ENCODE data around the gene MAEA.

MAEA gene

DNA sequence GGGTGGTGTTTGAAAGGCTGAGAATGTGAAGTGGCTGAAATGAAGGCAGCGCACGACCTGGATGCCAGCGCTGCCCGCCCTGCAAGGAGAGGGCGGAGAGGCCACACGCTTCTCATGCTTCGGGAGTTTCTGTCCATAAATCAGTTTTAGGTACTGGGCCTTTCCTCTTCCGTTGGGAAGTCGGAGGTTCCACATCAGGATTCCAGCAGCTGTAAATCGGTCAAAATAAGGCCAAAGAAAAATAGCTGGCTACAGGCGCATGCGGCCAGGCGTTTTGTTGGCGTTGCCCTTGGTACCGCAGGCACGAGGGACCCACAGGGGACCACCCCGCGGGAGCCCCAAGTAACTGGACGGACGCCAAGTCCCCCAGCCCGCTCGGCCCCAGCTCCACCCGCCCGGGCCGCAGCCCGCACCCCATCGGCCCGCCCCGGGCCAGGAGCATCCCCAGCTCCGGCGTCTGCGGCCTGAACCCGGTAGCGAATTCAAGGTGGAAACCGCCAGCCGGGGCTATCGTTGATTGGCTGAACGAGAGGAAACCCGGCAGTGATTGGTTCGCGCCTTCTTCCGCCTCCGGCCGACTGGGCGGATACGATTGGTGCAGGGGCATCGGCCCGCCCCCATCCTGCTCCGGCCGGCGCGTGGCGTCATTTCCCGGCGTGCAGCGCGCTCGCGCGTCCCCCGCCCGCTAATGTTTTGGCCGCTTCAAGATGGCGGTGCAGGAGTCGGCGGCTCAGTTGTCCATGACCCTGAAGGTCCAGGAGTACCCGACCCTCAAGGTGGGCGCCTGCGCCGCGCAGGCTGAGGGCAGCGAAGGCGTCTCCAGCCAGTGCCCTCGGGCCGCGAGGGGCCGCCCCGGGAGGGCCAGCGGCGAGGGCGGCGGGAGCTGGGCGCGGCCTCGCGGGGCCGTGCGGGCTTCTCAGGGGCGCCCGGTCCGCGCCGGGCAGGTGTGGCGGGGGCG lies at the start of gene MAEA:
MAEA (plus strand) TSS at position 685 of the 958 bp plus-strand sequence; CDS start at position 708, 23 bp downstream.
- DNase-seq = peak; percentile 97

DNA sequence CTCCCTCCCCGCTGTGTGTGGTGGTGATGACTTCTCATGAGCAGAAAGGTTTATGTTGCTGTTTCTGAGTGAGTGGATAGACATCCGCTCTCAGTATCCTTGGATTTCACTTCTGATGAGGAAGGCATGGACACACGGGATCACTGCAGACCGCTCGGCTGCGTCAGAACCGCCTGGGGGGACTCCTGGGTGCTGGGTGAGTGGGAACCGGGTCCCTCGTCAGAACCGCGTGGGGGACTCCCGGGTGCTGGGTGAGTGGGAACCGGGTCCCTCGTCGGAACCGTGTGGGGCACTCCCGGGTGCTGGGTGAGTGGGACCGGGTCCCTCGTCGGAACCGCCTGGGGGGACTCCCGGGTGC lies 49.8 kb upstream of the MAEA start:
- DNase-seq = no peak

DNA sequence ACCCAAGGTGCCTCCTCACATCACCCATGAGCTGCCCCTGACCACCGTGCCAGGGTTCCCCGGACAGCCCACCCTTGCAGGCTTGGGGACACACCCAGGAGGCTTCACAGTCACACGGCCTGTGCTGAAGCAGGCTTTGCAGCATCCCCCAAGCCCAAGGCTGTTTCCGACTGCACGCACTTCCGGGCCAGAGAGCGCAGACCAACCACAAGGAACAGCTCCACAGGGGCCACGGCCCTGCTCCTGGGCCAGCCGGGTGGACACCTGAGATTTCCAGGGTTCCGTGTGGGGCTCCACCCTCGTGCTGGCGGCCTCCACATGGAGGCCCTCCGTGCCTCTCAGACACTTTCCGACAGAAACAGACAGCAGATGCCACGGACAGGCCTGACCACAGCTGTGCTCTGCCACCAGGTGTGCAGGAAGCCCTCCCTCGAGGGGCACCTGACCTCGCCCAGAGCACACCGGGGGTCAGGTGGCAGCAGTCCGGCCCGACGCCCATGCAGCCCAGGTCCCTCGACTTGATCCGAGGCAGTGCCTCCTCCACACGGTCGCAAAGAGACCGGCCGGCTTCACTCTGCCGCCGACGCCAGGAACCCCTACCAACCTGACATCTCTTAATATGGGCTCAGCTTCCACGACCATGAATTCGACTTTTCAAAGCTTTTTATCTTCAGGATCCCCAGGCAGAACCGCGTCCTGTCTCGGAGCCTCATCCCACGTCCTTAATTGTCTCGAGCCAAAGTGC lies 48.8 kb upstream of the MAEA start:
- DNase-seq = peak; percentile 24

DNA sequence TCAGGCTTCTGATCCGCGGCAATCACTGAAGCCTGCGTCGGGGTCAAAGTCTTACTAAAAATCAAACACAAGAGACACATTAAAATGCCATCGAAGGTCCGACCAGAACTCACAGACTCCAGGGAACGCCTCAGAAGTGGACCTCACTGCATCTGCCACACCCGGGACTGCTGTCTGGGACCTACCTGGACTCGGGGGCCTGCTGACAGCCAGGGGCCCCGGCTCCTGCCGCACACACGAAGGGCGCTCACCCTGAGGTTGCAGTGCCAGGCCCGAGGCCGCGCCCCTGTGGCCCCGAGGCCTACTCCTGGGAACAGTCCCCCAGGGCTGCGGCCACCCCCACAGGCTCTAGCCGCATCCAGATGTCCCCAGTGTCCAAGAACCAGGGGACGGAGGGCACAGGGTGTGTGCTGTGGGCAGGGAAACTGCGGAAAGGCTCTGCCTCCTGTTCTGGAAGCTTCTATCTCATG lies 48.2 kb upstream of the MAEA start:
- DNase-seq = peak; percentile 27

DNA sequence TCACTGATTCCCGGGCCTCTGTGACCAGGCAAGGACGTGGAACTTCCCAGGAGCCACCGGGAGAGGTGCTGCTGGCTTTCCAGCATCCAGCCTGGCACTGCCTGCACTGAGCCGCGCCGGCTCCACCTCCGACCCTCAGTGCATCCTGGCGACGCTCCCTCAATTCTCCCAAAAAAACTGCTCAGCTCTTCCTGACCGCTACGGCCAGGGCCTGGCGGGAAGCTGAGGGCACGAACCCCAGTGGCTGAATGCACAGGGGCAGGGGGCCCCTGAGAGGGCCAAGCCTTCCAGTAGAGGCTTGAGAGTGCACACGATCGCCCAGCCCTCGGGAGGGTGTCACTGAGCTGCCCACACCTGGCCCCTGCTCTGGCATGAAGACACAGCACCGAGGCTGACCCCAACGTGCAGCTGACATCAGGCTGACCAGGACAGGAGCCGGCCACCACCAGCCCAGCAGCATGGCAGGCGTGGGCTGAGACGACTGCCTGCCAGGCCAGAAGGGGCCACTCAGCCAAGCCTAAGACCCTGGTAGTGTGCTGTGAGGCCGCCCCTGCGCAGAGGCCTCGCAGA lies 47.7 kb upstream of the MAEA start:
- peak; percentile 23 for DNase-seq

DNA sequence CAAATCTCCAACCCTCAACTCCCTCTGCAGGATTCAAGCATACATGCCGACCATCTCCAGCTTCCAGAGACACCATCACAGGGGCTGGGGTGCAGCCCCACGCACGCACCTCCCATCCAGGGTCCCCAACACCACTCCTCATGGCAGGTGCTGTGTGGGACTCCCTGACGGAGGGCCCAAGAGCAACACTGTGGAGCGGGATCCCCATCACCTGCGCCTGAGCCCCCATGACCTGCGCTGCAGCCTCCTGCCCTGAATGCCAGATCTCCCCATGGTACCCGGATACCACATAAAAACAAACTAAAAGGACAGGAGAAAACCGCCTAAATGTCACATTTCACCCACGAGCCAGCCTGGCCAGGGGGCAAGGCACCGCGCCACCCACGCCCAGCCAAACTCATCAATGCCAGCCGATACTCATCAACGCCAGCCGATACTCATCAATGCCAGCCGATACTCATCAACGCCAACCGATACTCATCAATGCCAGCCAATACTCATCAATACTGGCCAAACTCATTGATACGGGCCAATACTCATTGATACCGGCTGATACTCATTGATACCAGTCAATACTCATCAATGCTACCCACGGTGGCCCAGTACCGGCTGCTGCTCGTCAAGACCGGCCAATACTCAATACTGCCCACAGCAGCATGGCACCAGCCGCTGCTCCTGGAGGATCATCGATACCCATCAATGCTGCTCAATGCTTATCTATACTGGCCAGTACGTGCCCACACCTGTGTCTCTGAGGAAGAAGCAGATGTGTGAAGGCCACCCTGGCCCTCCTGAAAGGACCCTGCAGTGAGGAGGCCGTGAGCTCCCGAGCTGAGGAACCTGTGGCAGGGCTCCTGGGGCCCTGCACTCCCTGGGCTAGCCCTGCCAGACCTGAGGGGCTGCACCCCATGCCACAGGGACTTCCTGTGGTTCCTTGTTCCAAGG lies 46.9 kb upstream of the MAEA start:
- peak; percentile 23 for DNase-seq

DNA sequence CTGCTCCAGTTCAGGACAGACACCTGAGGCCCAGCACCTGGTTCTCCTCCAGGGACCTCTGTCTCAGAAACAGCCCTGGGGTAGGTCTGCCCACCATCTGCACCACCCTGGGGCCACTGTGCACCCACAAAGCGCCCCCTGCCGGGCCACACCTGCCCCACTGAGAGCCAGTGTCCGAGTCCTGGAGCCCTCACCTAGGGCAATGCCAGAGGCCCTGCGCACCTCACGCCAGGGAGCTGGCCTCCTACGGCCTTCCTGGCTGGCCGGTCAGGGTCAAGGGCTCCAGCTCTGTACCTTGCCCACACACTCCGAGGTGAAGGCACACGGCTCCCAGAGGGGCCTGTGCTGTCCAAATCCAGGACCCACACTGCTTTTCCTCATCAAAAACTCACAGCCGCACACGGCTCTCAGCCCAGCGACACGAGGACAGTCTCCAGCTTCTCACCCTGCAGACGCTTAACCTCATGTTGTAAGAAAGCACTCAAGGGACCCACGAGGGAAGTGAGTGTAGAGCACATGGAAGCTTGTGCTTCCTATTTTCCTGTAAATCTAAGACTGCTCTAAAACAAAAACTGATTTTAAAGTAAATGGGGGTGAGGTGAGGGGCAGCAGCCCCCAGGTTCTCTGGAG lies 46.1 kb upstream of the MAEA start:
- DNase-seq = peak; percentile 49

DNA sequence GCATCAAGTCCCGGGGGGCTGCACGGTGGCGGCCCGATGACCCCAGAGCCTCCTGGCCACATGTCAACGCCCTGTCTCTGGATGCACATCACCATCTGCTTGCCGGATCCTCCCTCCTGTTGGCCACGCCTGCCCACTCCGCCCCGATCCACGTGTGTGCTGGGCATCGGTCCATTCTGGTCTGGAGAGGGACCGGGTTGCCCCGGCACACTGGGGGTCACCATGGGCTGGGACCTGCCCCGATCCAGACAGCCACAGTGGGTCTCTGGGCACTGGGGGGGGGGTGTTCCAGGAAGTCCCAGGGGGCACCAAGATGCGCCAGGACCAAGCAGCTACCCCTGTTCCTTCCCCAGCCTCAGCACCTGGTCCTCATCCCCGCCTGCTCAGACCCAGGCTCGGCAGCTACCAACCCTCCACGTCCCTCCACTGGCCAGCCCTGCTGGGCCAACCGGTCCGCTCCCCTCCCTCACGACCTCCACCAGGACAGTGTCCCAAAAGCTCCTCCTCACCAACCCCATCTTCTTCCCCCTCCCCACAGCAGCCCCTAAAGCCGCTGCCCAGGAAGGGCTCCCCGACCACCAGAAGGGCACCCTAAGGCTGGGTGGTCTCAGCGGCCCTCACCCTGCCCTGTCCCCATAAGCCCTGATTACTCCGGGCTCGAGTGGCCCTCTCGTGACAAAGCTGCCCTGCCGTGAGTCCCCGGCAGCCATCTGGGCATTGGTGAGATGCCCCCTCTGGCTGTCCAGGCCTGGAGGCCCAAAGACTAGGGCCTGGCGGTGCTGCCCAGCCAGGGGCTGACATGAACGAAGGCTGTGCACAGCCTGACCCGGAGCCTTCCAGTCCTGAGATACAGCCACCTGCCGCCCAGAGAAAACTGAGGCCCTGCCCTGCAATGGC lies 45.4 kb upstream of the MAEA start:
- DNase-seq = peak; percentile 38

DNA sequence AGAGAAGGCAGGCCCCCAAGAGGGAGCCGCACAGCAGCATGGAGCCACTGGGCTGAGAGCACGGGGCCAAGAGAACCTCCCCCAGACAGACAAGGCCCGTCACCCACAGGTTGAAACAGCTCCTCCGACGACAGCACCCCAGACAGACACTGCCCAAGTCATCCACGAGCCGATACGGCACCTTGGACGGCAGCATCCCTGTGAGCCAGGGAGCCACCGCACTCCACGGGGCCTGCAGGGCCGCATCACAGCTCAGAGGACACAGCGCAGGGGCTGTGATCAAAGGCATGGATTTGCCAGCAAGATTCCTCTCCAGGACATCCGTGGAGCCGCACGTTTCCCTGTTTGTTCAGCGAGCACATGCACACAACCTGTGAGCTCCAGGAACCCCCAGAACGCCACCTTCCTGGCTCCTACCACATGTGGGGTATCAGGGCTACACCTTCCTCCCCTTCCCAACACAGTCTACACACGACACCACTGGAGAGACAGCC lies 44.7 kb upstream of the MAEA start:
- DNase-seq = peak; percentile 29

DNA sequence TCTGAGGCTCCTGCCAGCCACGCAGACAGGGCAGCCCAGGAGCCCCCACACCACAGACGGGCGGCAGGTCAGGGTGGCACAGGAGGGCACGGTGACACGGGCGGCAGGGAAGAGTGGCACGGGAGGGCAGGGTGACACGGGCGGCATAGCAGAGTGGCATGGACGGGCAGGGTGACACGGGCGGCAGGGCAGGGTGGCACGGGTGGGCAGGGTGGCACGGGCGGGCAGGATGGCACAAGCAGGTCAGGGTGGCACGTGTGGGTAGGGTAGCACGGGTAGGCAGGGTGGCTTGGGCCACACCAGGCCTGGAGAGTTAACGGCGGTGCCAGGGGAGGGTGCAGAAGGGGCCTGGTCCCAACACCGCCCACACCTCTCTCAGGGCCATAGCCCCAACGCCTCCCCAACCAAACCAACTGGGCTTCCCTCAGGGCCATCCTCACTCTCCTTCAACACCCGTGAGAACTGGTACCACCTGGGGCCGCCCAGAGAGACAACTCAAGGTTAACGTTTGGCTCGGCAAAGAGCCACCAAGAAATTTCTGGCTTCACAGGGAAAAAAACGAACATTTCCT lies 44.1 kb upstream of the MAEA start:
- peak; percentile 24 for DNase-seq

DNA sequence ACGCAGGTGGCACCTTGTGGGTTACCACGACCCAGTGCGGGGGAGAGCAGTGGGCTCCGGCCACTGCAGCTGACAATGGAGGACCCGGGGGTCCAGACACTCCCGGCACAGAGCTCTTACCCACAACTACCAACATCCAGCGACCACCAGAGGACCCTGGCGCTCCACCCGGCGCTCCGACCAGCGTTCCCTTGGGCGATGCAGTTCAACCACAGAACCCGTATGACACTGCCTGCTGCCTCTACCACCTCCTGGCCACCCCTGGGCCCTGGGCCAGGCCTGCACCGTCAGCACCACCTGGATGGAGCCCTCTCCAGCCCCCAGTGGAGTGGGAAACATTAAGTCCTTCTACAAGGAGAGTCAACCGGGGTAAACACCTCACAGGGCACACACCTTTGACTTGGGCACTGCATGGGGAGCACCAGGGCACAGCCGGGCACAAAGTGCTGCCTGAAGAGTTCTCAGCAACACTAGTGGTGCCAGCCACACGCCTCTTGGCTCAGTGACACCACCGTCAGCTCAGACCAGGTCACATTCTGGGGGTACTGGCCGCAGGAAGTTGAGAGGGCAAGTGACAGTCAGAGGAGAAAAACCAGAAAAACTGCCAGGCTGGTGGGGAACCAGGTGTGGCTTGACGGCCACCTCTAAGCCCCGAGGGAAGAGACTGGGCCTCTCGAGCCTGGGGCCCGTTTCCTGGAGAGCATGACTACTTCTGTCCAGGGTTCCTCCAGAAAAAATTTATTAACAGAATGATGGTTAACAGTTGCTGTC lies 43.4 kb upstream of the MAEA start:
- peak; percentile 37 for DNase-seq

DNA sequence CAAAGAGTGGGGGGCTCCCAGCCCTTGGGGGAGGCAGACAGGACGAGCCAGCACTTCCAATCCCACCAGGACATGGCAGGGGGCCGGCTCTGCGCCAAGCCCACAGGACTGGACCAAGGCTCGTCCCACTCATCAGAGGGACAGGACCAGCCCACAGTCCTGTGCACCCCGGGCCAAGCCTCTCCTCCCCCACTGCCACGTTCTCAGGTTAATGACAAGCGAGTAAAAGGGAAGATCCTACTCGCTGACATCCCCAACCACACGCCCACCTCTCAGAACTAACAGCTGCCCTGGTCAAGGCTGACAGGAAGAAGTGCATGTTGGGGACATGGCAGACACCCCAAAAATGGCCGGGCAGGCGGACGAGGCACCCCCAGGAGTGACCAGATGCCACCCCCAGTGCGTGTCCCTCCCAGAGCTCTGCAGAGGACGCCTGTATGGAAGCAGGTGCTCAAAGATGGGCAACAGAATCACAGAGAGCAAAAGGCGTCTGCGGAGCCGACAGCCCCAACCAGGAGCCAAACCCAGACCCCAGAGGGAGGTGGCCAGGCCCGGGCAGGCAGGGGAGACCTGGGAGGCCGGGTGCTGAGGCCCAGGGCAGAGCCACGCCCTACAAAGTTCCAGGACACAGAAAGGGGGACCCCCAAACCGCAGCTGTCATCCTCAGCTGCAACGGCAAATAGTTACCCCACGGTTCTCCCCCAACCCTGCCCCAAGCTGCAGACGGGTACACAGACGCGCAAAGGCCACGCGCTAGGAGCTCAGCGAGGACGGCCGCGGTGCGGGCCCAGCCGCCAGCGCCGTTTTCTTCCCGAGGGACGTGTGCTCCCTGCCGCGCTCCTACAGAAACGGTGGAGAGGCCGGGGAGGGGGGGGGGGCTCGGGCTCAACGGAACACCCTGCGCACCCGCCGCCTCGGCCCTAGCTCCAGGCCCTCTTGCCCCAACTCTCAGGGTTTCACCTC lies 42.5 kb upstream of the MAEA start:
- peak; percentile 43 for DNase-seq

DNA sequence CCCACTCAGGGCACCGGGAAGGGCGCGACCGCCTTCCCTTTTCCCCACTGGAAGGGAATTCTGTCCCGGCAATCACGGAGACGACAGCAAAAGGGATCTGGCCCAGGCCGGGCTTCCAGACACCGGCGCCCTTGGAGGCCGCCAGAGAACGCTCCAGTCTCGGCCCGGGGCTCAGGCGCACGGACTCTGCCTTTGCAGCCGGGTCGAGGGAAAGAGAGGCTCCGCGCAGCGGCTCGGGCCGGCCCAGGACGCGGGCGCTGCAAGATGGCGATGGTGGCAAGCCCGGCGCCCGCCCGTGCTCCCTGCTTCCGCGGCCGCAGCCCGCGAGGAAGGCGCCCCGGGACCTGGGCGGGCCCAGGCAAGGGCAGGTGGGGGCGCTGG lies 41.8 kb upstream of the MAEA start:
- DNase-seq = no peak

DNA sequence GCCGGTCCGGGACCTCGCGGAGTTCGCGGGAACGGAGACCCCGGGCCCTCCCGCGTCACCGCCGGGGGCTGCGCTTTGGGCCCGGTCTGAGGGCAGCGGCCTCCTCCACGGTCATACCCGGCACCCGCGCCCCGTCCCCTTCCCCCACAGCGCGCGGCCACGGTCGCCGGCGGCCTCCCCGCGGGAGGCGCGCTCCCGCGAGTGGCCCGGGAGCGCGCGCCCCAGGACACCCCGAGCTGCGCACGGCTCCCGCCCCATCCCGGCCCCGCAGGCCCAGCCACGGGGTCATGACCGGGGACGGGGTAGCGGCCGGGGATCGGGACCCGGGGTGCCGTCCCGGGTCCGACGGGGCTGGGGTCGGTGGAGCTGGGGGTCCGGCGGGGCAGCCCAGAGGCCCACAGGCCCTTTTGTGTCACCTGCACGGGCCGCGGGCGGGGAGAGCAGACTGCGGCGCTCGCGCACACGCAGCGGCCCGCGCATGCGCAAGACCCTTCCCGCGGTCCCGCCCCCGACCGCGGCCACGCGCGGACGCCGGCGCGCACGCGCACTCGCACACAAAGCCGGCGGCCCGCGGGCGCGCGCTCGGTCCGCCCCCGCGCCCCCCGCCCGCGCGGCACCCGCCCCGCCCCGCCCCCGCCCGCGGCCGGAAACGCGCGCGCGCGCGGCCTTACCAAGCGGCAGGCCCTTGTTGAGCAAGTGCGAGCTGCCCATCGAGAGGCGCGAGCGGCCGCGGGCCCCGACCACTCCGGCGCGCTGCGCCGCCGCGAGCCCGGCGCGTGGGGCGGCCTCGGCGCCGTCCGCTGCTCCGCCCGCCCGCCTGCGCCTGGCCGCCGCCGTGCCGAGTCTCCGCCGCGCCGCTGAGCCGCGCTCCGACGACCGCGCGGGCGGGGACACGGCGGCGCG lies 41.2 kb upstream of the MAEA start, which contains the start of gene CTBP1:
CTBP1 (minus strand) TSS at position 886 of the 903 bp plus-strand sequence. CDS start 7,799 bp downstream, outside the sequence.
- peak; percentile 100 for DNase-seq

DNA sequence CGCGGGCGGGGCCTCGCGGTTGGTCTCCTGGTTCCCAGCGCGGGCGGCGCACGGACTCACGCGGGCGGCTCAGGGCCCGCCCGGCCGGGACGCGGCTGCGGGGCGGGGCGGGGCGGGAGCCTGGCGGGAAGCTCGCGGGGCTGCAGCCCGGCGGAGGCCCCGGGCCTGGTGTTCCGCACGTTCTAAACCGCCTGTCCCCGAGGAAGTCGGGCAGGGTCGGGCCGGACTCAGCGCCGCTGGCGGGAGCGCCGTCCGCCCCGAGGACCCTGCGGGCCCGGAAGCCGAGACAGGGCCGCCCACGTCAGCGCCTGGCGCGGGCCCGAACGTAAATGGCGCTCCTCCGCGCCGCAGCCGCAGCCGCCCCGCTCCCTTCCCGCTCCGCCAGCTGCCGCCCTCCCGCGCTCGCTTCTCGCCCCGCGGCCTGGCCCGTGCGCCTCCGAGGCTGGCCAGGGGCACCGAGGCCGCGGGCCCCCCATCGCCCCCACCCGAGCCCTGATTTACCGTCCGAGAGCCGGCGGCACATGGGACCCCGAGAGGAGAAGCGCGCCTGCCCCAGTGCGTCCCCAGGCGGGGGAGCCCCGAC lies 40.5 kb upstream of the MAEA start:
- DNase-seq = peak; percentile 97

DNA sequence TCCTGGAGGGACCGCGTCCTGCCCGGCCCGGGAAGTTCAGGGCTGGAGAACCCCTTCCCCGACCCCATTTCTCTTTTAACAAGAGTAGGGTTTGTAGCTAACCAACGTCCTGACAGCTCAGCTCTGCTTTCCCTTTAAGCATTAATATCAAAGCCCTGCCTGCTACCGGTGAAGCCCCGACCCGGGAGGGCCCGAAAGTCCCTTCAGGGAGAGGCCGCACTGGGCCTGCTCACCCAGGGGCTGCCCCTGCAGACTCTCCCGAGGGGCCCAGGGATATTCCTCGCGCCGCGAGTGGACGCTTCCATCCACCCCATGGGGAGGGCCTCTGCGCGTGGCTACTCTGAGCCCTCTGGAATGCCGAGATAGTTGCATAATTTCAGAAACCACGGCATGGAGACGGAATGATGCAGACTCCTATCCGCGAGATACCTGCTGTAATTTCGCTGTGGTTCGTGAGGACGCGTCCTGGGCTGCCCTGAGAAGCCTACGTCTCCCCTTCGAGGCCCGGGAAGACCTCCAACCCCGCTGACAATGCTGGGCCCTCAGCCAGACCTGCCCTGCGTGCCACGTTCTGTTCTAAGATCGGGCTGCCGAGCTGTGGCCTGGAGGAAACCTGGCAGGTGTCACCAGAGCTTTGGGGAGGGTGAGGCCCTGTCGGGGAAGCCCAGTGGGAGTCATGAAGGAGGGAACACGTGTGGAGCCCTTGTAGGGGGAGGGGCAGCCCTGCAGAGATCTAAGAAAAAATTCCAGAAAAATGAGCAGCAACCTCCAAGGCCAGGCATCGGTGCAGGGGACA lies 39.8 kb upstream of the MAEA start:
- DNase-seq = peak; percentile 47

Measured in 8988T (cell line).